ENCODE results near the gene ZSWIM1.
"Not testable (repeated sequence)": the region's sequence is repeated elsewhere in the genome, so short reads cannot be mapped to it uniquely, and the experiment has no call there.

The ZSWIM1 gene

DNA sequence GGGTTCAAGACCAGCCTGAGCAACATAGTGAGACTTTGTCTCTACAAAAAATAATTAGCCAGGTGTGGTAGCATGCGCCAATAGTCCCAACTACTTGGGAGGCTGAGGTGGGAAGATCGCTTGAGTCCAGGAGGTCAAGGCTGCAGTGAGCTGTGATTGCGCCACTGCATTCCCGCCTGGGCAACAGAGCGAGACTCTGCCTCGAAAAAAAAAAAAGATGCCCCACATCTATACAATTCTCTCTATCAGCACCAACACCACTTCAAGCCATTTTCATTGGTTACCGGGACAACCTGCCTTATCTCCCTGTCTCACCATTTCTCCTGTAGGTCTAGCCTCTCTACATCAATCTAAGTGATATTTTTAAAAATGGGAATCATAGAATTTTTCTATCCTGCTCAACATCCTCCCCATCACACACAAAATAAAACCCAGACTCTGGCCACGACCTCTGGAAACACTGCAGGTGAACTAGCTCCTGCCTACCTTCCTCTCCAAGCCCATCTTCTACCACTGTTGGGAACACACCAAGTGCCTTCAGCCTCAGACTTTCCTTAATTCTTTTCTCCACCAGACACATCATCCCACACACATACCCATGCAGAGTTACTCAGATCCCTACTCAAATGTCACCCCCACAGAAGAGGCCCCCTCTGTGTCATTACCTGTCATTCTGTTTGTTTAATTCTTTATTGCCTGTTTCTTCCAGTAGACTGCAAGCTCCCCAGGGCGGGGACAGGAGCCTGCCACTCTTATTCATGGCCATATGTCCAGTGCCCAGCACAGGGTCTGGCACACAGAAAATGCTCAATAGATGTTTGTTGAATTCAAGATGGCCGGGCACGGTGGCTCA lies 40.5 kb downstream of the ZSWIM1 start:
- TF ChIP-seq, protein P1, sequence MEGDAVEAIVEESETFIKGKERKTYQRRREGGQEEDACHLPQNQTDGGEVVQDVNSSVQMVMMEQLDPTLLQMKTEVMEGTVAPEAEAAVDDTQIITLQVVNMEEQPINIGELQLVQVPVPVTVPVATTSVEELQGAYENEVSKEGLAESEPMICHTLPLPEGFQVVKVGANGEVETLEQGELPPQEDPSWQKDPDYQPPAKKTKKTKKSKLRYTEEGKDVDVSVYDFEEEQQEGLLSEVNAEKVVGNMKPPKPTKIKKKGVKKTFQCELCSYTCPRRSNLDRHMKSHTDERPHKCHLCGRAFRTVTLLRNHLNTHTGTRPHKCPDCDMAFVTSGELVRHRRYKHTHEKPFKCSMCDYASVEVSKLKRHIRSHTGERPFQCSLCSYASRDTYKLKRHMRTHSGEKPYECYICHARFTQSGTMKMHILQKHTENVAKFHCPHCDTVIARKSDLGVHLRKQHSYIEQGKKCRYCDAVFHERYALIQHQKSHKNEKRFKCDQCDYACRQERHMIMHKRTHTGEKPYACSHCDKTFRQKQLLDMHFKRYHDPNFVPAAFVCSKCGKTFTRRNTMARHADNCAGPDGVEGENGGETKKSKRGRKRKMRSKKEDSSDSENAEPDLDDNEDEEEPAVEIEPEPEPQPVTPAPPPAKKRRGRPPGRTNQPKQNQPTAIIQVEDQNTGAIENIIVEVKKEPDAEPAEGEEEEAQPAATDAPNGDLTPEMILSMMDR (IDR thresholded peaks at IDR 0.05; ENCODE audit: low read depth, low read length) = no peak
- no peak for DNase-seq (ENCODE audit: low read depth, low spot score)
- in situ Hi-C loops (cut with HindIII; ENCODE audit: low sequenced_read_pairs) = no loop called here
- no peak overlapping the region for H3K4me3 ChIP-seq (ENCODE audit: low read depth, low read length)

DNA sequence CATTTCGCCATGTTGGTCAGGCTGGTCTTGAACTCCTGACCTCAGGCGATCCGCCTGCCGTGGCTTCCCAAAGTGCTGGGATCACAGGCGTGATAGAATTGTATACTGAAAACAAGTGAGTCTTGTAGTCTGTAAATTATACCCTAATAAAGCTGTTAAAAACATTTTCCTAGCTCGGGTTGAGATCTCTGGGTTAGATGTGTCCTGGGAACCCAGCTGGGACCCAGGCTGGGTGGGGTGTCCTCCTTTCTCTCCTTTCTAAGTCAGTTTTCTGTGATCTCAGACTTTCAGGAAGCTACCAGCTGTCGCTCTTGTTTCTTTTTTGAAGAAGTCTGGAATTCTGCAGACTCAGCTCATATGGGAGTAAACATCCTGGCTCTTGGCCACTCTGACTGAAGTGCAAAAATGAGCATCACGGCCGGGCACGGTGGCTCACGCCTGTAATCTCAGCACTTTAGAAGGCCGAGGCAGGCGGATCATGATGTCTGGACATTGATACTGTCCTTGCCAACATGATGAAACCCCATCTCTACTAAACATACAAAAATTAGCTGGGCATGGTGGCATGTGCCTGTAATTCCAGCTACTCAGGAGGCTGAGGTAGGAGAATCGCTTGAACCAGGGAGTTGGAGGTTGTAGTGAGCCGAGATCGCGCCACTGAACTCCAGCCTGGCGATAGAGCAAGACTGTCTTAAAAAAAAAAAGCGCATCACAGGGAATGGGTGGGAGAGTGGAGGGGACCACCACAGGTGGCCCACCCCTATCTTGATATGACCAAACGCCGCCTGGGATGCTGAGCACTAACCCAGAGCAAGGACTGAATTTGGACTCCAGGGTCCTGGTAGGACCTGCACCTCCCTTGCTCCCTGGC lies 43.6 kb downstream of the ZSWIM1 start:
- in situ Hi-C loops (cut with HindIII; ENCODE audit: low sequenced_read_pairs) = no loop called here
- TF ChIP-seq, protein P1 (IDR thresholded peaks at IDR 0.05; ENCODE audit: low read depth, low read length) = no peak
- H3K4me3 ChIP-seq (ENCODE audit: low read depth, low read length) = no peak overlapping the region
- DNase-seq (ENCODE audit: low read depth, low spot score) = peak; percentile 64

DNA sequence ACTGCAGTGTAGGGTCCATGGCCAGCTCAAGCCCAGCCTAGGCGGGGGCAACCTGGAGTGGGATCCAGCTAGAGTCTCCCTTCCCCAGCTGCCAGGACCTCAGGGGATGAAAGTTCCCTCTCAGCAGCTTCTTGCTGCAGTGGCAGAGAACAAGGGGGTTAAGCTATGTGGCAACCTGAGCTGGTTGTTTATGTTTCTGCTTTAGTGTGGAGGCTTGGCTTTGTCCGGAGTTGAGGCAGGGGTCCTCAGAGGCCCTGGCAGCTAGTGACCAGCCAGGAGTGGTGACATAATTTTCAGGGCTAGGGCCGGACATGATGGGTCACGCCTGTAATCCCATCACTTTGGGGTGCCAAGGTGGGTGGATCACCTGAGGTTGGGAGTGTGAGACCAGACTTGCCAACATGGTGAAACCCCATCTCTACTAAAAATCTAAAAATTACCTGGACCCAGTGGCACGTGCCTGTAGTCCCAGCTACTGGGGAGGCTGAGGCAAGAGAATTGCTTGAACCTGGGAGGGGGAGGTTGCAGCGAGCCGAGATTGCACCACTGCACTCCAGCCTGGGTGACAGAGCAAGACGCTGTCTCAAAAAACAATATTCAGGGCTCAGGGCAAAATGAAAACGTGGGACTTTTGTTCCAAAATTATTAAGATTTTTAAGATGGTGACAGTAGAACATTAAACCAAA lies 44.9 kb downstream of the ZSWIM1 start:
- no peak overlapping the region for H3K4me3 ChIP-seq (ENCODE audit: low read depth, low read length)
- TF ChIP-seq, protein P1 (IDR thresholded peaks at IDR 0.05; ENCODE audit: low read depth, low read length) = no peak
- in situ Hi-C loops (cut with HindIII; ENCODE audit: low sequenced_read_pairs) = no loop called here
- no peak for DNase-seq (ENCODE audit: low read depth, low spot score)

DNA sequence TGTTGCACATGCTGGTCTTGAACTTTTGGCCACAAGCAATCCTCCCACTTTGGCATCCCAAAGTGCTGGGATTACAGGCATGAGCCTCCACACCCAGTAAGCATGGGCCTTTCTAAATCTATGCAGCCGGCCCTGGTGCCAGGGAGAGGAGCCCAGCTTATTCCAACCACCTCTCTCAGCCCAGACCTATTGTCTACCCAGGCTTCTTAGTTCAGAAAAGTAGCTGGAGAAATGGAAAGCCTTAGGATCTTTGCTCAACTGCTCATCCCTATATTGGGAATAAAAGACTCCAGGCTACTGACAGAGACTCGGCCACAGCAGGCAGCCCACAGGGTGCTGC lies 45.7 kb downstream of the ZSWIM1 start:
- TF ChIP-seq, protein P1 (IDR thresholded peaks at IDR 0.05; ENCODE audit: low read depth, low read length) = no peak
- in situ Hi-C loops (cut with HindIII; ENCODE audit: low sequenced_read_pairs) = no loop called here
- no peak for DNase-seq (ENCODE audit: low read depth, low spot score)
- H3K4me3 ChIP-seq (ENCODE audit: low read depth, low read length) = no peak overlapping the region

DNA sequence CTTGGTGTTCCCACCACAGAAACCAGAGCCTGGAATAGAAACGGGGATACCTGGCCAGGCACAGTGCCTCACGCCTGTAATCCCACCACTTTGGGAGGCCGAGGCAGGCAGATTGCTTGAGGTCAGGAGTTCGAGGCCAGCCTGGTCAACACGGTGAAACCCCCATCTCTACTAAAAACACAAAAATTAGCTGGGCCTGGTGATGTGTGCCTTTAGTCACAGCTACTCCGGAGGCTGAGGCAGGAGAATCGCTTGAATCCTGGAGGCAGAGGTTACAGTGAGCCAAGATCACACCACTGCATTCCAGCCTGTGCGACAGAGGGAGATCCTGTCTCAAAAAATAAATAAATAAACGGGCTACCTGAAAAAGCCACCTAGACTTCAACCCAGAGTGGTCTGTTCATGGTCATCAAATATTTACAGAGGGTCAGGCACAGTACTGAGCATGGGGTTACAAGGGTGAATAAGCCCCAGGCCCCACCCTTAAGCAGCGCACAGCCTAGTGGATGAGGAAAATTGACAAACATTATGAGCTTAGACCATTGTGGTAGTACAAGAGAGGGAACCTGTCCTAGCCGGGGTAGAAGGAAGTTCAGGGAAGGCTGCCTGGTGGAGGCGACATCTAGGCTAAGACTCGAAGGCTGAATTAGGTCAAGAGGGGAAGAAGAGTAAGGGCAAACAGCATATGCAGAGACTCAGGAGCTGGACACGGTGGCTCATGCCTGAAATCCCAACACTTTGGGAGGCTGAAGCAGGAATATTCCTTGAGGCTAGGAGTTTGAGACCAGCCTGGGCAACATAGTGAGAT lies 46.2 kb downstream of the ZSWIM1 start:
- H3K4me3 ChIP-seq (ENCODE audit: low read depth, low read length) = no peak overlapping the region
- in situ Hi-C loops (cut with HindIII; ENCODE audit: low sequenced_read_pairs) = no loop called here
- DNase-seq (ENCODE audit: low read depth, low spot score) = no peak
- TF ChIP-seq, protein P1 (IDR thresholded peaks at IDR 0.05; ENCODE audit: low read depth, low read length) = no peak

DNA sequence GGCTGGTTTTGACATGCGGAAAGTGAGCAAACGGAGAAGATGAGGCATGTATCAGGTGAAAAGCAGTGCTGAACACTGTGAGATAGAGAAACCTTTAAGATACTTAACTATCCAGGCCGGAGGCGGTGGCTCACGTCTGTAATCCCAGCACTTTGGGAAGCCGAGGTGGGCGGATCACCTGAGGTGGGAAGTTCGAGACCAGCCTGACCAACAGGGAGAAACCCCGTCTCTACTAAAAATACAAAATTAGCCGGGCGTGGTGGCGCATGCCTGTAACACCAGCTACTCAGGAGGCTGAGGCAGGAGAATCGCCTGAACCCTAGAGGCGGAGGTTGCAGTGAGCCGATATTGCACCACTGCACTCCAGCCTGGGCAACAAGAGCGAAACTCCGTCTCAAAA lies 50.7 kb downstream of the ZSWIM1 start:
- in situ Hi-C loops (cut with HindIII; ENCODE audit: low sequenced_read_pairs); H3K4me3 ChIP-seq (ENCODE audit: low read depth, low read length); DNase-seq (ENCODE audit: low read depth, low spot score): not testable (repeated sequence)

All from astrocyte of the spinal cord (primary cell).